ENCODE measurements around the gene ERMARD.
A peak's percentile ranks its signal among the peaks of the same experiment; 100 is the strongest.

Gene ERMARD

DNA sequence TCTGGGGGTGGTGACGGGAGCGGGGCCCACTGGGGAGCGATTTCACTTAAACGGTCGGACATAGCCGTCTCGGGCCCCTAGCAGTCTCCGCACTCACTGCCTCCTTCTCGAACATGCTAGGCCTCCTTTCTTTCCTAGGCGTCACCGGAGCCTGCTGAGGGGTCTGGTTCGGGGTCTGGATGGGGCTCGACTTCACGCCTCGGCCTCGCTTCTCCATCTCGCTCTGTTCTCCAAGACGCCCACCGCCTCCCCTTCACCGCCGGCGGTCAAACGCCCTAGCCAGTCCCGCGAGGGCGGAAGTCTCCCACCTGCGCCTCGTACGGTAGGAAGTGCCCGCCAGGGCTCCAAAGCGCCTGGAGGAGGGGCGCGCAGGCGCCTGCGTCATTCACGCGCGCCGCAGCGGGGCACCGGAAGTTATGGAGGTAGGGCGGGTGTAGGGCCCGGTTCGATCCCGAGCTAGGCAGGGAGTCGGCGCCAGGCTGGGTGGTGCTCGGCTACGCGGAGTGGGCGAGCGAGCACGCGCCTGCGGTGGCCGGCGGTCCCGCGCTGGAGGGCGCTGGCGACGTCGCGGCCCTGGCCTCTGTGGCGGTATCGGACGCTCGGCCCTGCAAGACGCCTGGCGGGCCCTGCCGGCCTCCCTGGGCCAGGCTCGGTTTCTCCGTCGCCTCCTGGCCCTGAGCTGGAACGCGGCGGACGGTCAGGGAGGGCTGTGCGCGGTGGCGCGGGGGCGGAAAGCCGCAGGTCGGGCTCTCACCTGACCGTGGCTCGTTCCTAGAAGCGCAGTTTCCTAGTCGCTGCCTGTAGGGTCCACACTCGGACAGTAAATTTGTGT, at the start of gene ERMARD, which contains the start of gene DYNLT2:
TSS of gene ERMARD (plus strand) at position 381 of the 832 bp plus-strand sequence. CDS start at position 417, 36 bp downstream.
TSS of gene DYNLT2 (minus strand) at position 331 of the 832 bp plus-strand sequence. CDS start at position 217, 114 bp downstream.
- peak; percentile 92 for DNase-seq

DNA sequence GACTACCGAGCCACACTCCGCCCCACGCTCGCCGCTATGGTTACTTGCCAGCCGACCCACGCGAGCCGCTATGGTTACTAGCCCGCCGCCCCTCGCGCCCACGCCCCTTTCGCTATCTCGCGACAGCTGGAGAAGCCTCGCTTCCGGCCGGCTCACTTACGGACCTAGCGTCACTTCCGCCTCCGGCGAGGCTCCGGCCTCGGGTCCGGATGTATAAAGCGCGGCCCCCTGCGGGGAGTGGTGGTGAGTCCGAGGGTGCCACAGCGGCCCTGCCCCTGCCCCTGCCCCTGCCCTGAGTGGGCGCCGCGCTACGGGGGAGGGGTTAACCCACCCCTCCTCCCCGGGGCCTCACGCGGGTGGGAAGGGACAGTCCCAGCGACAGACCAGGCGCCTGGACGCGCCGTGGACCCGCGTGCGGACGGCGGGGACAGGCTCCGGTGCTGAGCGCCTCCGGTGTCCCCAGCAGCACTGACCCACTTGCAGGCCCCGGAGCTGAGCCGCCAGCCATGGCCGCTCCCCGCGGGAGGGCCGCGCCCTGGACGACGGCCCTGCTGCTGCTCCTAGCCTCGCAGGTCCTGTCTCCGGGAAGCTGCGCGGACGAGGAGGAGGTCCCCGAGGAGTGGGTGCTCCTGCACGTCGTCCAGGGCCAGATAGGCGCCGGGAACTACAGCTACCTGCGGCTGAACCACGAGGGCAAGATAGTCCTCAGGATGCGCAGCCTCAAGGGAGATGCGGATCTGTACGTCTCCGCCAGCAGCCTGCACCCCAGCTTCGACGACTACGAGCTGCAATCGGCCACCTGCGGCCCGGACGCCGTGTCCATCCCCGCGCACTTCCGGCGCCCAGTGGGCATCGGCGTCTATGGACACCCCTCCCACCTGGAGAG, 49.2 kb upstream of the ERMARD start, which contains the start of the genes C6orf120 and WDR27:
TSS of gene C6orf120 (plus strand) at position 173 of the 886 bp plus-strand sequence. CDS start at position 507, 334 bp downstream.
TSS of gene WDR27 (minus strand) at position 76 of the 886 bp plus-strand sequence. CDS start 13,024 bp downstream, outside the sequence.
- DNase-seq = peak; percentile 99

- DNase-seq = no peak
Measured at GRCh38 chr6:169702840-169703246, 48.6 kb upstream of the ERMARD start.

- DNase-seq = no peak
Measured at GRCh38 chr6:169707772-169708171, 43.6 kb upstream of the ERMARD start.

- no peak for DNase-seq
Measured at GRCh38 chr6:169709293-169709692, 42.1 kb upstream of the ERMARD start.

- no peak for DNase-seq
Measured at GRCh38 chr6:169710009-169710408, 41.4 kb upstream of the ERMARD start.

DNA sequence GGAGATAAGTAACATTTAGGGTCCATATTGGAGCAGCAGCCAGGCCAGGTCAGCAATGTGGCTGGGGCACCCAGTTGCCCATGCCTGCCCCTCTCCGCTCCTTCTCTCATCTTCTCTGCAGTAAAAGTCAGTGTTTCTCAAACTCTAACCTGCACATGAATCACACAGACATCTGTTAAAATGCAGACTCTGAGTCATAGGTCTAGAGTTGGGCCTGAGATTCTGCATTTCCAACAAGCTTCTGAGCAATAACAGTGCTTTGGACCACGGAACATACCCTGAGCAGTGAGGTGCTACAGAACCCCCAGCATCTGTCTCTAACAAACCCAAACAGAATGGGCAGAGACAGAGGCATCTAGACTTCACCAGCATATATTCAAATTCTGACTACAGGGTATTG, 37.2 kb upstream of the ERMARD start:
- no peak for DNase-seq

DNA sequence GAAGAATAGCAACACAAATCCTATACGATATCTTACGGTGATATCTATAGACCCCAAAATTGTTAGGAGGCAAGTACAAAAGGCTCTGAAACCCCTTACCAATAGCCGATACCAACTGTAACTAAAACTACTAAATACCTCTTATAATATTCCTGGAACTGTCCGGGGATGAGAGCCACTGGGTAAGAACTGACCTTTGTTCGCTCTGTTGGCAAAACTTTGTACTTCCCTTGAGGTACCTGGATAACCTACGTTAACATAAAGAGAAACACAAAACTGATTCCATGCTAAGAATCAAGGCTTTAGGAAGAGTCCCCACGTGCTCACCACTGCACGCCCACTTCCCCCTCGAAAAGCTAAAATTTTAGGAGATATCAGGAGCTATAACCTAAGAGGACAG, 36.8 kb upstream of the ERMARD start:
- DNase-seq = no peak

DNA sequence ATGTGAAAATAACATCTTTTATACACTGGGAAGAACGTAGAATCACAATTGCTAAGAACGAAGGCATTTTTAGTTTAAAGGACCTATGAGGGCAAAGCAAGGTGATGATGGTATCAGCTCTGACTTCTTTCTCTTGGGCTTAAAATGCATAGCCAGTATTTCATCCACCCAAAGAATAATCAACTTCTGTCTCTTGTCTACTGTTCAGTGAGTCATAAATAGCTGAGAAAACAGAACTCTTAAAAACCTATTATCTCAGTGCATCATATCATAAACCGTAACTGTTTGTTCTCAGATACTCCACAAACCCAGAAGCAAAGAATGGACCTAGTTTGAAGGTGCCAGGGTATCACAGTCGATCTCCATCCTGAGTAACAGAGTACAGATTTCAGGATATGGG, 32.3 kb upstream of the ERMARD start:
- DNase-seq = no peak

DNA sequence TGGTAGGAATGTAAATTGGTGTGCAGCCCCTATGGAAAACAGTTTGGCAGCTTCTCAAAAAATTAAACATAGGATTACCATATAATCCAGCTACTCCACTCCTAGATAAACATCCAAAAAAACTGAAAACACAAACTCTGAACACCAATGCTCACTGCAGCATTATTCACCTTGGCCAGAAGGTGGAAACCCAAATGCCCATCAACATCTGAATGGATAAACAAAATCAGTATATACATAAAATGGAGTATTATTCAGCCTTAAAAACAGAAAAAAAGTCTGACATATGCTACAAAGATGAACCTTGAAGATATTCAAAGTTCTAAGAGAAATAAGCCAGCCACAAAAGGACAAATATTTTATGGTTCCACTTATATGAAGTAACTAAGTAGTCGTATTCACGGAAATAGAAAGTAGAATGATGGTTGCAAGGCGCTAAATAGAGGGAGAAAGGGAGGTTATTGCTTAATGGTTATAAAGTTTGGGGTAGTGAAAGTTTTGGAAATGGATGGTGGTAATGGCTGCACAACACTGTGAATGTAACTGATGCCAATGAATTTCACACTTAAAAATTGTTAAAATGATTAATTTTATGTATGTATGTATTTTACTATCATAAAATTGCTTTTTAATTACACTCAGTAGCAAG, 31.1 kb upstream of the ERMARD start:
- DNase-seq = no peak

DNA sequence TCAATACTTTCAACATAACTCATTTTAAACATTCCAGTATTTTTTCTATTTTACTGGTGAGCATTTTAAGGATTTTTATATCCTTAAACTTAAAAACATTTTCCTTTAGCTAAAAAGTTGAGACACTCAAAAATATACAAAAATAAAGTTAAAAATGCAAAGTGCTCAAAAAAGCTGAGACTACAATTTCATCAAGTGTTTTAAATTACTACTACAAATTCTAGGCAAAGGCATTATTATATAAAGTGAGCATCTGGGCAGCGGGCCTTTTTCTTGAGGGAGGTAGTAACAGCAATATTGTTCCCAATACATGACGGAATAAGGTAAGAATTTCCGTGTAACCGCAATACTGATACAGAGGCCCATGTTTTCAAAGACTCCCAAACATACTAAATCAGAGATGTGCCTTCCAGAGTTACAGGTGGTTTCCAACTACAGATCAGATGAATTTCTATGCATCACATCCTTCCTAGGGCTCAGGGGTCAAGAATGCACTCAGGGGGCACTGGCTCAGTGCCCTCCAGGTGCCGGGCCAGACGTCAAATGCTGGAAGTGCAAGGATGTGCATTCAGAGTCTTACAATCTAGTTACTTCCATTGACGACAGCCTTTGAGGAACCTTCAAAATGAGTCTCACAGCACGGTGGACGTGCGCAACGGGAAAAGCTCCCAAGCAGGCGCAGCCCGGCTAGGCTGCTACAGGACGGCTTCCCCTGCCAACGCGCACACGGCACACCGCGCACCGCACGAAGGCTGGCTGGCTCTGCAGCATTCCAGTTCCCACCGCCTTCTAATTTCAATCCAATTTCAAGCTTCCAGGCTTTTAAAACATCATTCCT, 28.8 kb upstream of the ERMARD start:
- peak; percentile 35 for DNase-seq

GRCh38 chr6:169723200-169723909, 28.1 kb upstream of the ERMARD start:
- DNase-seq = peak; percentile 63

DNA sequence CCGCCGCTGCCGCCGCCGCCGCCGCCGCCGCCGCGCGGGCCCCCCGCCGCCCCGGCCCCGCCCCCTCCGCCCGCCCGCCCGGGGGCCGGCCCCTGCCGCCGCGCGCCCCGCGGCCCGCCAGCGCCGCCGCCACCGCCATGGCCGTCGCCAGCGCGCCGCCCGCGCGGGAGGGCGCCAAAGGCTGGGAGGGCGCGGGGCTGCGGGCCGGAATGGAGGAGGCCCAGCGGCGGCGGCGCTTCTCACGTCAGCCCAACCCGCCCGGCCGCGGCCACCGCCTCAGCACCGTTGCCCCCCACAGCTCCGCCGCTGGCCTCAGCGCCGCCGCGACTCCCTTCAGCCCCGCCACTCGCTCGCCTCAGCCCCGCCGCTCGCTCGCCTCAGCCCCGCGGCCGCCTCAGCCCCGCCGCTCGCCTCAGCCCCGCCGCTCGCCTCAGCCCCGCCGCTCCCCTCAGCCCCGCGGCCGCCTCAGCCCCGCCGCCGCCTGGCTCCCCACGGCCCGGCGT, 27.4 kb upstream of the ERMARD start:
- DNase-seq = peak; percentile 36

GRCh38 chr6:169724494-169725124, 26.8 kb upstream of the ERMARD start, which contains the start of gene PHF10:
PHF10 (minus strand) TSS chr6:169724500; CDS start chr6:169723931, 569 bp downstream.
- DNase-seq = peak; percentile 68

DNA sequence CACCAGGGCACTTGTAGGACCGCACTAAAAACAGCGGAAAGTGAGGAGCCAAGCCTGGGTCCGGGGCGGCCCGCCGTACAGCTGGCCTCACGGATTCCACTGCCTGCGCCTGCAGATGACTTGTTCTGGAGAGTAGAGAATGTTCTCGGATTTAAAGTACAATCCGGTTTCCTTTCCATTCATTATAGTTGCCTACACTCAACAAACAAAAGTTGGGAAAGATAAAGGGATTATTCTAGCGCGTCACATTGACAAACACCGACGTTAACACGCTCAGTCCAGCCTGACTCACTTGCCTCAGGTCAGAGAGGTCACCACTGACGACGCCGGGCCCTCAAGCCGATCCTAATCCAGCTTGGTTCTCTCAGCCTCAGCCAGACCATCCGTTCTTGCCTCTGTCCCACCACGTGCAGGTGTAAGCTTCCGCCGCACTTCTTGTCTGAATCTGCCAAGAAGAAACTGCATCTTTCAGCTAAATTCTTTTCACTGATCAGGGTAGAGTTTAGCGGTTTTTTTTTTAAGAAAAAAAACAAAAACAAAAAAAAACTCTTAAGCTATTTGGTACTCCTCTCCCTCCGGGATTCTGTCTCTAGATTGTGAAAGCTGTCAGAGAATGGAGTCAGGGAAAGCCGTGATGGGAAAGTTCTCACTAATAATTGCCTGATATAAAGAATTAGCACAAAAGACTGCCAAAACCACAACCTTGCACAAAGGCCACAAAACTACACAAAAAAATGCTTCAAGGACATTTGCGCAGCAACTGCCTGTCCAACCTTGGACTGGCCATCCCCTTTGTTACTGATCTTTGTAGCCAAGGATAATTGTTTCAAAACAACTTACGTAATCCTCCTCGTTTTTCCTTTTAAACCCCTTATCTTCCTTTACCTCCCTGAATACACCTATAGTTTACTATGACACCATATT, 26.0 kb upstream of the ERMARD start:
- peak; percentile 18 for DNase-seq

- DNase-seq = no peak
Measured at GRCh38 chr6:169726049-169726400, 25.4 kb upstream of the ERMARD start.

- DNase-seq = no peak
Measured at GRCh38 chr6:169726963-169727362, 24.5 kb upstream of the ERMARD start.

DNA sequence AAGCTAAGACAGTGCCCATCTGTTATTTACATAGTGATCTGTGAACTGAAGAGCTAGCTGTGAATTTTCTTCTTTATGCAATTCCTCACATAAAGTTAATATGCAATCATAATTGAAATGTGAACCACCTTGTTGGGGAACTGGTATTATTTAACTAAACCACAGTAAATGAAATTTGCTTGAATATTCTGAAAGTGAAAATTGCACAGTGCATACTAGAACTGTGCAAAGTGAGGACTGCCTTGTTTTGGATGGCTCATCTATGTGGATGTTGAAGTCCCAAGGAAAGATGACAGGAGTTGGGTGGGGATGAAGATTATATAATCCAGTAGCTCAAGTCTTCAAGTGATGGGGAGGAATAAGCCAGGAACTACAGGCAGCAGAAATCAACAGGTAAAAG, 21.5 kb upstream of the ERMARD start:
- DNase-seq = no peak

All from stimulated activated CD4-positive, alpha-beta T cell treated with anti-CD3 and anti-CD28 coated beads, Interleukin-4, amount 100 ng/mL, for 24 hours (primary cell).